GM19025 (cell line): Measurements from ENCODE around the gene SYNJ2.

Source experiments
- ATAC-seq: cut with Tn5 transposase; IDR thresholded peaks from one replicate; pipeline ENCODE4 v1.9.1; 2021; ENCODE audit warnings: mild to moderate bottlenecking, low read depth, moderate library complexity; ENCODE audit not compliant: unreplicated experiment

Gene SYNJ2

DNA sequence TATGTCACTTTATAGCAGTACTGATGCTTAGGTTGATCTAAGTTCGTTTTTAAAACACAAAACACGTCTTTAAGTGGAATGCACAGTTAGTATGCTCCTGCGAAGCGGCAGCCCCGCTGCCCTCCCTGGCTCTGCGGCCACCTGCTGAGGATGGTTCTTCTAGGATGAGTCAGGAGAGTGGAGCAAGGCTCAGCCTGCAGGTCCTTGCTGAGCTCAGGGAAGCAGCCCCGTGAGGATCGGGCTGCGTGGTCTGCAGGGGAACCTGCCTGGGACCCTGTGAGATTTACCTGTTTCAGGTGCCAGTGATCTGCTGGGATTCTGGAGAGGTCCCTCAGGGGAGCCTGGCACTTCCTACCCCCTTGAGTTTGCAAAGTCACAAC lies 57.5 kb downstream of the SYNJ2 start:
- no peak for ATAC-seq

DNA sequence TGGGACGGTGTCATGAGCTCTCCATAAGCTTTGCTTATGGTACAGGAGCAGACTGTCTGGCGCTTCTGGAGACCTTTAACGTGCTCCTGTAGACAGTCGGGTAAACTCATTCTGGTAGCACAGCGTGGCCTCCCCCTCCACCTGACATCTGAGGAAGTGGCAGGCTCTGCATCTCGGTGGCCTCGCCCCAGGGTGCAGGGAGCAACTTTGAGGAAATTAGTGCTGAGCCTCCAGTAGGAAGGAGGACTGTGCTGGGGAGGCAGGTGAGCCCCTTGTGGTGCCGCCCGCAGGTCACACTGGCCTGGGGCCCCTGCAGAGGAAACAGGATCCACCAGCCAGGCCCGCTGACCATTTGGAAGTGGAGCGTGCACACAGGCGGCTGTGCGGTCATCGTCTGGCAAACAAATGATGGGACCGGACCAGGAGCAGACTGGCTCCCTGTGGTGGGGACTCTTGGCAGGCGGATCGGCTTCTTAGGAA lies 57.9 kb downstream of the SYNJ2 start:
- no peak for ATAC-seq

DNA sequence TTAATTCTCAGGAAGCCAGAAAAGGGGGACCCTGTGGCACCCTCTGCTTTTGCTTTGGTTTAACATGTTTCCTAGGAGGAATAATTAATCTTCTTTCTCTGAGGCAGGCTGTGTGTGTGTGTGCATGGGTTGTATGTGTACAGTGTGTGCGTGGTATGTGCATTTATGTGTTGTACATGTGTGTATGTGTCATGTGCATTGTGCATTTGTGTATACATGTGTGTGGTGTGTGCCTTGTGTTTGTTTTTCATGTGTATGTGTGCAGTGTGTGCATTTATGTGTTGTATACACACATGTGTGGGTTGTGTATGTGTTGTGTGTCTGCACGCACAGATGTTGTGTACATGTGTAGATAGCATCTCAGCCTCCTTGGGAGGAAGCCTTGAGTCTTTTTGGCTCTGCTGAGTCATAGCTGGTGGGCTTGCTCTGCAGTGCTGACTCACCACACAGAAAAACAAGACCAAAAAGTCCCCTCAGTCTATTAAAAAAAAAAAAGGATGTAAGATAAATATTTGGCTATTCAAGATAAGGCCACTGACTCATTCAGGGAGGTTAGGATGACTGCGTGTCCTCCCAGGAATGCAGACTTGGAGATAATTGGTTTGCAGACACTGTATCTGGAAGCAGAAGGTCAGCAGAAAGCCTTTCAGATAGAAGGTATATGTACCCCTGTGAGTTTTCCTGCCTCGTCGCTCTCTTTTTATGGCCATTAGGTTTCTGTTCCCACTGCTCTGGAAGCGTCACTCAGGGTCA lies 58.6 kb downstream of the SYNJ2 start:
- no peak for ATAC-seq

DNA sequence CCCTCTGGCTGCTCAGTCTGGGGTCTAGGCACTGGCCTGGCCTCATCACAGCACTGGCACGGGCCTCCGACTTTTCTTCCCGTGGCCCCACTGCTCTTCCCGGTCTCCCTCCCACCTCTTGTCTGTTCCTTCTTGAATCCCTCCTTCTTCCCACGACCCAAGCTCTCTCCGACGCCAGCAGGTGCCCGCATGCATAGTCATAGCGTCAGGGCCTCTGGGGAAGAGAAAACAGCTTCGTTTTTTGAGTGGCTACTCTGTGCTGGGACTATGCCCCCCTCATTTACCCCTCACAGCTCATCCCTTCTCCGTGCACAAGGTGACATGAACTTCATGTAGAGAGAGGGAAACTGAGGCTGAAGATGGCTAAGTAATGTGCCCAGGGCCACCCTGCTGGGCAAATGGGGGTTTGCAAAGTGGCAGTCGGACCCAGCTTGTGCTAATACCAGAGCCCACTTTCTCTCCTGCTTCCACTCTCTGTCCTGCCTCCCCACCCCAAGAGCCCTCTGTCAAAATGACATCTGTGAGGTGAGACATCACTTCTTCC lies 59.2 kb downstream of the SYNJ2 start:
- no peak for ATAC-seq

DNA sequence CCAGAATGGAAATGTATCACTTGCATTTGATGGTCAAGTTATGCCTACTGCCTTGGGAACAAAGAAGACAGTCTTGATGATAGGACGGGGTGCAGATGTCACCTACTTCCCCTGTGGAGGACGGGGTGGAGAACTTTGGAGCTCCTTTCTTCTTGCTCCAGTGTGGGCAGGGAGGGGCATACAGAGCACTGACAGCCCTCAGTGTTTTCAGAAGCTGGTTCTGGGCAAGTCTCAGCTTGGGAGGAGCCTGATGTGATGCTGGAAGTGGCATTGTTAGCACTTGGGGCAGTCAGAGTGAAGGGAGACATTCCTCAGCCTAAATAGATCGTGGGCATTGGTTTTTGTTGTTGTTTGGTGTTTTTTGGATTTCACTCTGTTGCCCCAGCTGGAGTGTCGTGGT lies 59.7 kb downstream of the SYNJ2 start:
- ATAC-seq: no peak

DNA sequence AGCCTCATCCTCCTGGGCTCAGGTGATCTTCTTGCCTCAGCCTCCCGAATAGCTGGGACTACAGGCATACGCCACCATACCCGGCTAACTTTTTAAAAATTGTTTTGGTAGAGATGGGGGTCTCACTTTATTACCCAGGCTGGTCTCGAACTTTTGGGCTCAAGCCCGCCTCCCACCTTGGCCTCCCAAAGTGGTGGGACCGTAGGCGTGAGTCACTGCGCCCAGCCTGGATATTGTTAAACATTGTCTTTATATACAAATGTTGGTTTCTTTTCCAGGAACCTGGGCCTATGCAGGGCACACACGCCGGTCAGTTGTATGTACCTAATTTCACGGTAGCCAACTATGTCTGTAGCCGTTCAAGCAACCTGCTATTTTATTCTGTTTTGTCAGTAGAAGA lies 60.1 kb downstream of the SYNJ2 start:
- no peak for ATAC-seq

DNA sequence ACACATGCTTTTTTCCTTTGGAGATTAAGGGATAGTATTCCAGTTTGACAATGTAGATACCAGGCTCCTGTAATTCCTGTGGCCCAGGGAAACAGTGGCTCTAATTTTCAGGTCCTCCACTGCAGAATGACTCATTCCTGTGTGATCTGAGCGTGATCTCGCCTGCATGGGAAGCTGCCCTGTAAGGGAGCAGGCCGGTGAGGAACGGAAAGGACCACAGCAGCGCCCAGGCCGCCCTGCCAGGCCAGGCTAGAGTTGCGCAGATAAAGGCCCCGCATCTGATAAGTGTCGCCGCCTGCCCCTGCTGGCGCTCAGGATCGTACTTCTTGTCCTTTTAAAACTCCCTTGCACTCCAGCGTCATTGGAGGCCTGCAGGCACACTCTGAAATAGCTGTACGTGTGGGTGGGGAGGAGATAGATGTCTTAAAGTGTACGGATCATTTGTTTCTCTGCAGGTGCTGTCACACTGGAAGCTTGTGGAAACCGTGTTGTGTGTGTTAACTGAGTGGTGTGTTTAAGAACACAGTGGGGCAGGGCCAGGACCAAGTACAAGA lies 60.7 kb downstream of the SYNJ2 start:
- ATAC-seq: no peak

DNA sequence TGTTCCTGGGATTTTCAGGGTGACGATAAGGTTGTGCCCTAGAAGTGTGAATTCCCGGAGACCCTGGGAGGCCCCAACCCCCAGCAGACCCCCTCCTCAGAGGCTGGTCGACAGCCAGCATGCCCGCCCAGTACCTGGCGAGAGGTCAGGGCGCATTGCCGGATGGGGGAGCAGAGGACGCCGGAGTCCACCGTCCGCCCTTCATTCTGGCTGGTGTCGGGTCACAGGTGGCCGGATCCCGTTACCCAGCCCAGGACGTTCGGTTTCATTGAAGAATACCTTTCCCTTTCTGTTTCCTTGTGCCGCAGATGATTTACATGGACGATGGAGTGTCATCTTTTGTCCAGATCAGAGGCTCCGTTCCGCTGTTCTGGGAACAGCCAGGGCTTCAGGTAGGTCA lies 61.3 kb downstream of the SYNJ2 start:
- ATAC-seq: no peak

DNA sequence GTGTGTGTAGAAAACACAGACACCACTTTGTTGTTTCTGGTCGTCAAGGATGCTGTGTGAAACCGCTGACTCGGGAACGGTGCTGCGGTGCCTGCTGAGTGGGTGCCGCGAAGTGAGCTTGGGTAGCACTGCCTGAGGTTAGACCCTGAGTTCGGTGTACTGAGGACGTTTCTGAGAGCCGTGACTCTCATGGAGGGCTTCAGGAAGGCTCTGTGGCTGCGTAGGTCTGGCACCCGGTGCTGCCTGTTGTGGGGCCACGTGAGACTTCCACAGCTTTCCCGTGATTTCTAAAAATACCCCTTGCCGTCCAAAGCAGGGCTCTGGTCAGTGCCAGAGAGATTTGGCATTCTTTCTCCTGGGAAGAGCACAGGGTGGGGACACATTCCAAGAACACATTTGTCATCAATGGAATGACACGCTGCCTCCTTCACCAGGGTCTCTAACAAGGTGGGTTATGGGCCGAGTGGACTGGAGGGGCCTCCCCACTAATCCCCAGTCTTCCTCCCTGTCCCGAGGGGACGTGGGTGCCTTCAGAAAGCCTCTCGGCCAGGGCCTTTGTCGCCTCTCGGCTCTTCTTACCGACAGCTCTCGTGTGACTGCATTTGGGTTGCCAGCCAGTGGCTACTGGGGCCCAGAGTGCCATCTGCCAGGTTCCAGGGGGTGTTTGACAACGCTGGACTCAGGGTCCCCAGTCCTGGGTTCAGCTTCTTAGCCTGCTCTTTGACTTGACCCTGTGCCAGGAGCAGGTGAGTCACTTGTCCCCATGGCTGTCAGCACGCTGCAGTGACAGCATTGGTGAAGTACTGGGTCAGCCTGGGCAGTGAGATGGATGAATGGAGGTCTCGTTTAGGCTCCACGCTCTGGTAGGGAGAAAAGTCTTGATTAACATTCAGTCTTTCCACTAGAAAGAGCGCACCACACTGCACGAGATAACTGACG lies 62.2 kb downstream of the SYNJ2 start:
- ATAC-seq: no peak

DNA sequence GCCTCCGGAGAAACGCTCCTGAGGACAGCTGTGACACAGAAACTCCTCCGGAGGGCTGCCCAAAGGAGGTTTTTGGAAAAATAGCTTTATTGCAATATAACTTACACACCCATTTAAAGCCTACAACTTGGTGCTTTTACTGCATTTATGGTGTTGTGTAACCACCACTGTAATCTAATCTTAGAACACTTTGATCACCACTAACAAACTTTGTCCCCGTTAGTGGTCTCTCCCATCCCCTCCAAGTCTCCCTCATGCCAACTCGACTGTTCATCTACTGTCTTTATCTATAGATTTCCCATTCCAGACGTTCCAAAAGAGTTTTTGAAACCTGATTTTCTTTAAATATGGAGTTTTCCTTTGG lies 62.8 kb downstream of the SYNJ2 start:
- ATAC-seq: no peak

DNA sequence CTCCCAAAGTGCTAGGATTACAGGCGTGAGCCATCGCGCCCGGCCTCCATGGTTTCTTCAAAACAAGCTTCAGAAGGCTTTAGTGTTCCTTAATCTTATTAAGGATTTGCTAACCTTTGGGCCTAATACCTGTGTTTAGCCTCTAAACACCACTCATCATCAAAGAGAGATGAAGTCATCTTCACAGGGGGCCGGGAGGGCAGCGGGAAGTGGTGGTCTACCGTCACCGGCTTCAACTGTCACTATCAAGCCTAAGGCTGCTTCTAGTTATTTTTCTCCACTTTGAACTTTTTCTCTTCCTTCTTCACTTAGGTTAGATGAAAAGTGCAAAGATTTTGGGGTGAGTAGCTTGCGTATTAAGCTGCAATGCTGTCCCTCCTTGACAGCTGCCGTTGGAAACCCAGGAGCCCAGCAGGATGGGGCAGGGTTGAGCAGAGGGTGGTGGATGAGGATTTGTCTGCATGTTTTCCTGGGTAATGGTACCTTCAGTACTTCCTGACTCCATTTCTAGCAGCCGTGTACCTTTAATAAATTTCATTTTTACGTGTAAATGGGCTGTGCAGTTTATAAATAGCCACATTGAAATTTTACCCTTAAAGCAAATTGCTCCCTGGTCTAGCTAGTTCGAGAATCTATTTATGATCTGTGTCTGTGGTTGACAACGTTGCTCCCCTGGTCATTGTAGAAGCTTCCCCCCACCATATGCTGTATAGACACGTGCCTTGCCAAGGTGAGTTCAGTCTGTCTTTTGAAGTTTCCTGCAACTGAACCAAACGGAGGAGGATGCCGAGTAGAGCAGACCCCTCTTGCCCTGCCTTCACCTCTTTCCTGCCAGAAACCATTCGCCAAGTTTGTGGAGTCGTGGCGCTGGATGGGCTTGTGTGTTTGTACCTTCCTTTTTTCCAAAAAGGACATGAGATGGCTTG lies 64.8 kb downstream of the SYNJ2 start:
- no peak for ATAC-seq

DNA sequence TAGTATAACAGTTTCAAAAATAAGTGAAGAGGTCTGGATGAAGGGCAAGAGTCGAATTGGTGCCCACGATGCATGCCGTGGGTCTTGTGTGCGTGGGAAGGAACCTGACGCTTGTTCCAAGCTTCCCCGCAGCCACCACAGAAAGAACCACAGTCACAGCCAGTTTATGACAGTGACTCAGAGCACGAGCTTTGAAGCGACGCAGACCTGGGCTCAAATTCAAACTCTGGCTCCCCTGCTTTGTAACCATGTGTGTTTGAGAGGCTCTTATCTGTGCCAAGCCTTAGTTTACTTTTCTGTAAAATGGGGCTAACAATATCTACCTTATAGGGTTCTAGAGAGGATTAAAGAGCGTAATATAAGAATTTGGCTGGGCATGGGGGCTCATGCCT lies 65.5 kb downstream of the SYNJ2 start:
- ATAC-seq: no peak

DNA sequence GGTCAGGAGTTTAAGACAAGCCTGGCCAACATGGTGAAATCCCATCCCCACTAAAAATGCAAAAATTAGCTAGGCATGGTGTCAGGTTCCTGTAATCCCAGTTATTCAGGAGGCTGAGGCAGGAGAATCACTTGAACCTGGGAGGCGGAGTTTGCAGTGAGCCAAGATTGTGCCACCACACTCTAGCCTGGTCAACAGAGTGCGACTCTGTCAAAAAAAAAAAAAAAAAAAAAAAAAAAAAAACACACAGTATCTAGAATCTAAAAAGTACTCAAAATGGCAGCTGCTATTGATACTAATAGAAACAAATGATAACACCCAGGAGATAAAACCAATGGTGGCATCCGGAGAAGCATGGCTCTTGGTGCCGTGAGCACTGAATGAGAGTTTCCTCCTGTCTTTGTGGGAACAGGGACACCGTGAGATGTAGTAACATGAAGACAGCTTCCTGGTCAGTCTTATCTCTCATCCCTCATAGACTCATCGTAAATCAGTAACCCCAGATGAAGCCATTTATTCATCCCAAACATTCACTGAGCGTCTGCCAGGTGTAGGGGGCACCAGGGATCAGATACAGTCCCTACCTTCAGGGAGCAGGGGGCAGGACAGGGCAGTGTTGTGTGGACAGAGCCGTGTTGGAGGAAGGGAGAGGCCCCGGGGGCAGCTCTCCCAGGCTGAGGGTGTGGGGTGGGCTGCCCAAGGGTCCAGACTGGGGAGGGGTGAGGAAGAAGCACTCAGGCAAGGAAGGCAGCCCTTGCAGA lies 66.1 kb downstream of the SYNJ2 start:
- ATAC-seq: no peak

DNA sequence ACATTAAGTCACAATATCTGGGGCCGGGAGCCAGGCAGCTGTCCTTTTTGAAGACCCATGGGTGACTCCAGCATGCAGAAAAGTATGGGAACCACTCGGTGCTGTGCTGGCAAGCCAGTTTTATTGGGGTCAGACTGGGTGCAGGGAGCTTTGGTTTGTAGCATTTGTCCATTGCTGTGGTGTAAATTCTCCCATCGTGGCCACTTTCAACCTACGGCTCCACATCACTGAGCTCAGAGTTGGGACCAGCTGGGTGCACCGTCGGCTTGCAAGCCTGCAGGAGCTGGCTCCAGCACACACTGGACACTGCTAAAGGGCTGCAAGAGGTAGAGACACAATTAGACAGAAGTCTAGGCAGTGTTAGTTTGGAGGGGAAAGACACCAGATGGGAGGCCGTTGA lies 66.9 kb downstream of the SYNJ2 start:
- ATAC-seq: no peak

DNA sequence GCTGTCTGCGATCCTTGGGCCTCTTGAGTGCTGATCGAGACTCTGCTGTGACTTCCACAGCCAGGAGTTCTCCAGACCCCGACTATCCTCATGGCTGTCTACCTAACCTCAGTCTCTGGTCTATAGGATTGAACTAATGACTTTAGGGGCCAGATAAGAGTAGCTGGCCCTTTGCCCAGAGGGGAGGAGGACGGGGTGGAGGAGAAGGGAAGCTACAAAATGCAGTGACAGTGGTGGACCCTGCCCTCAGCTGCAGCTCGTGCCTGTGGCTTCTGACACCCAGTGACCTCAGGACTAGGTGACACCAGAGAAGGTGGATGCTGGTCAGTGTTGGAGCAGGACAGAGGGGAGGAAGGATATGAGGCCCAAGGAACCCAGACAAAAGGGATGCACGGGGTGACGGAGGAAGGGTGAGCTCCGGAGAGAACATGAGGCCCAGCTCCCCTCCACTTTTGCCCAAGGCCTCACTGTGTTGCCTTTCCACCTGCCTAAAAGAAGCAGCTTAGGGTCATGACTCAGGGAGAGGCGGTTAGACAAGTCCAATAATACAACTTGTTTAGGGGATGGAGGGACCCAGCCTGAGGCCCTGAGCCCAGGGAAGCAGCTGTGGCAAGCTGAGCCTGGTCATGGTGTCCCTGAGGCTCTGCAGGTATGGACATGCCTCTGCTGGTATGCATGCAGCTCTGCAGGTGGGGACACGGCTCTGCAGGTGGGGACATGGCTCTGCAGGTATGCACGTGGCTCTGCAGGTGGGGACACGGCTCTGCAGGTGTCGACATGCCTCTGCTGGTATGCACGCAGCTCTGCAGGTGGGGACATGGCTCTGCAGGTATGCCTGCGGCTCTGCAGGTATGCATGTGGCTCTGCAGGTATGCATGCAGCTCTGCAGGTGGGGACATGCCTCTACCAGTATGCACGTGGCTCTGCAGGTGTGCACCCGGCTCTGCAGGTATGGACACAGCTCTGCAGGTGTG lies 67.7 kb downstream of the SYNJ2 start:
- no peak for ATAC-seq

DNA sequence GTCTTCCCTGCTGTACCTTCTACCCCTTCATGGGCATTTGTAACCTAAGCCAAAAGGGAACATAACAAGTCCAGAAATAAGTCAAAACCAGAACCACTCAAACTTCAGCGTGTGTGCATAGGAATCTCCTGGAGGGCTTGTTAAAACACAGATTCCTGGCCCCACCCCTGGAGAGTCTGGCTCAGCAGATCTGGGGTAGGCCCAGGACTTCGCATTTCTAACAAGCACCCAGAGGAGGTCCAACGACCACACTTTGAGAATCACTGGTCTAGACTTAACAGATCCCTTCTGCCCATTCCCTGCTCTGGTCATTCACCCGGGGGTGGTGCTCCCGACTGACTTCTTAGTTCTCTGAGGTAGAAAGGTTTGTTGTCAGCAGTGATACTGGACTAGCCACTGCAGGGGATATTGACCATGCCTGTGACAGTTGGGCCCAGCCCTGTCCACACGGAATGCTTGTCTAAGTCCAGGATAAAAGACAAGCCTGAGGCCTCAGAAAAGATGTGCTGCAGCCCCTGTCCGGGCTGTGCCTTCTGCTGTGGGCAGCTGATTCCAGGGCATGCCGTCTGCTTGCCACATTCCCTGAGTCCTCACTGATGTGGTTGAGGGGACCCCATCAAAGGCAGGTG lies 68.6 kb downstream of the SYNJ2 start:
- ATAC-seq: no peak

DNA sequence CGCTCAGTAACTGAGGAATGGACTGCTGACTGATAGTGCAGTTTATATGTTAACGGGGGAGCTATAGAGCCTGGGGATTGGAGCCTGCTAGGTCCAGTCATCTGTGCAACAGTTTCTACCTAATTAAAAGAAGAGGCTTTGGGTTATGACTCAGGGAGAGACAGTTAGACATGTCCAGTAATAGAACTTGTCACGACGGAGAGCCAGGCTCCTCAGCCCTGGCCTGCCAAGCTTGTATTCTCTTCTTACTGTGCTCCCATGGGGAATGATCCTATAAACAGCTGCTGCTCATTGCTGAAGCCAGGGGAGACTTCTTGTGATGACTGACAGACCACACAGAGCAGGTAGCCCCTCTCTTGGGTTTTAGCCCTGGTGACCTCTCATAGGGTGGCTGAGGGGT lies 69.3 kb downstream of the SYNJ2 start:
- no peak for ATAC-seq

DNA sequence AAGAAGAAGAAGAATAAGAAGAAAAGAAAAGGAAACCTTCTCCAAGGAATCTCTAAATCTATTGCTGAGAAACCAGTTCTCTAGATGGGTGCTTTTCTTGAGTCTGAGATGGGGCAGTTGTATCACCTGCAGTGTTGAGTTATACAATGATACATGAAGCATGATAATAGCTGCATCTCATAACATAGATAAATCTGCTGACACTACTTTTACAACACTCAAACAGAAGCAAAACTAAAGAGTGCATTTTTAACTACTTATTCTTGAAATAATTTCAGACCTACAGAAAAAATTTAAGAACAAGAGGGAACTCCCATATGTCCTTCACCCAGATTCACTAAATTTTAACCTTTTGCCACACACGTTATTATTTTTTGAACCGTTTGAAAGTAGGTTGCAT lies 70.3 kb downstream of the SYNJ2 start:
- no peak for ATAC-seq
